Lung (tissue), 12 donors: ENCODE data around the gene NPPB. TPM values are rescaled to one million over a fixed set of nuclear protein-coding genes. Genes with fewer than 3 reads are reported as not detected.

Experiments used
- ATAC-seq: fragments of 200-7000 bp; cut with Tn5 transposase; one replicate; pipeline ENCODE4 v1.9.1; 2020; ENCODE audit warnings: moderate number of reproducible peaks; ENCODE audit not compliant: insufficient read depth, low FRiP score
- DNase-seq, 3 donors: peaks; one replicate each; pipeline ENCODE4 v3.0.0-alpha.2; 2013 to 2017
- H3K27ac ChIP-seq, 2 donors: one replicate each; pipeline ENCODE4 v1.5.1; 2013; ENCODE audit warnings: mild to moderate bottlenecking in 2 of 2, moderate library complexity in 2 of 2, control low read depth in 1 of 2, inconsistent platforms in 1 of 2, low read depth in 1 of 2, low read length in 1 of 2
- H3K27me3 ChIP-seq, 3 donors: one replicate each; pipeline ENCODE4 v1.5.1; 2013; ENCODE audit warnings: low read length in 2 of 3; ENCODE audit not compliant: control insufficient read depth in 3 of 3, insufficient read depth in 3 of 3
- H3K36me3 ChIP-seq, 4 donors: one replicate each; pipeline ENCODE4 v1.5.1; 2013; ENCODE audit warnings: low read length in 4 of 4, mild to moderate bottlenecking in 1 of 4, moderate library complexity in 1 of 4; ENCODE audit not compliant: control insufficient read depth in 4 of 4, insufficient read depth in 4 of 4
- H3K4me1 ChIP-seq, 5 donors: one replicate each; pipeline ENCODE4 v1.5.1; 2013; ENCODE audit warnings: low read length in 5 of 5, mild to moderate bottlenecking in 2 of 5, moderate library complexity in 1 of 5; ENCODE audit not compliant: control insufficient read depth in 5 of 5, insufficient read depth in 5 of 5
- H3K4me3 ChIP-seq: one replicate; pipeline ENCODE4 v1.5.1; 2013; ENCODE audit warnings: mild to moderate bottlenecking, control low read depth, moderate library complexity
- H3K9ac ChIP-seq, 2 donors: one replicate each; pipeline ENCODE4 v1.5.1; 2013; ENCODE audit warnings: low read length in 2 of 2, control low read depth in 1 of 2; ENCODE audit not compliant: insufficient read depth in 1 of 2
- H3K9me3 ChIP-seq, 4 donors: one replicate each; pipeline ENCODE4 v1.5.1; 2013; ENCODE audit warnings: low read length in 3 of 4, mild to moderate bottlenecking in 1 of 4, moderate library complexity in 1 of 4; ENCODE audit not compliant: control insufficient read depth in 4 of 4, insufficient read depth in 3 of 4
- CTCF ChIP-seq: IDR thresholded peaks from 2 replicates; pipeline ENCODE4 v1.5.1; 2012; ENCODE audit warnings: mild to moderate bottlenecking; ENCODE audit errors: control extremely low read depth, extremely low read depth
- WGBS, 2 donors: extraction: QIAGEN DNeasy Blood & Tissue Kit; methylation state at CpG; one replicate each; pipeline ENCODE4 v1.1.7; 2013; 5-methylcytosine and 5-hydroxymethylcytosine counted together
- polyA plus RNA-seq, 2 donors: library from polyadenylated mRNA; stranded (reverse); fragments of 200-250 nt; gene quantifications; one replicate each; pipeline ENCODE4 v1.2.1, GENCODE V29; 2013
- total RNA-seq, 2 donors: library from RNA; depleted of rRNA in 1 of 2; stranded (reverse); fragments of >200 nt in 1 of 2; gene quantifications; one replicate each; pipeline ENCODE4 v1.2.1, GENCODE V29; 2014 to 2021
- donor health status: control.
- donor health status: control.
- donor health status: Bipolar disorder and iron deficiency.
- donor health status: healthy.
- donor health status: DM: yes; HTN: yes; CAD: no.

Gene NPPB
- total and polyA plus RNA-seq, 4 donors = 0.45 to 3.6 (median 1.1) TPM; not detected in 1

DNA sequence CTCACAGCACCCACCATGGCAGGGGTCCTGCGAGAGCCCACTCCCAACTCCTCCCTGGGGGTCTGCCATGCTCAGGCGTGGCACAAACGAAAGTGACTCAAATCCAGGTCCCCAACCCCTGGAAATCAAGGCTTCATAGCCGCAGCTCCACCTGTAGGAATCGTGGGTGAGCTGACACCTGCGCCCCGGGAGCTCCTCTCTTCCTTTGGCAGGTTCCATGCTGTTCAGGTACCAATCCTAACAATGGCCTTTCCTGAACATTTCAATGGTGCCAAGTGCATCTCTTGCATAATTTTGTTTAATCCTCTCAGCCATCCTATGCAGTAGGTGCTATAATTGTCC is 28.9 kb upstream of the NPPB start:
- DNase-seq (no peak), ATAC-seq (no peak)
- H3K4me1 ChIP-seq = peaks cover 0 to 8% (median 6%) of the 10 kb centered on the region in 5 donors
- H3K9me3 ChIP-seq = no peaks in the 10 kb centered on the region
- no peak overlapping the region for H3K4me3 ChIP-seq
- TF ChIP-seq CTCF = no peak
- WGBS, 2 donors = 85 to 92% methylated on average over 7 of the region's 7 CpGs
- no peaks in the 10 kb centered on the region for H3K36me3 ChIP-seq
- no peak overlapping the region for H3K9ac ChIP-seq
- peak overlapping the region in 1 of 2 donors; percentile 92 for H3K27ac ChIP-seq
- peaks cover 0 to 5% (median 0%) of the 10 kb centered on the region in 3 donors for H3K27me3 ChIP-seq

GRCh38 chr1:11886986-11887665 is 28.4 kb upstream of the NPPB start:
- TF ChIP-seq CTCF = no peak
- 85 to 93% methylated on average over 19 of the region's 19 CpGs for WGBS, 2 donors
- no peaks in the 10 kb centered on the region for H3K9me3 ChIP-seq
- peak overlapping the region in 1 of 2 donors; percentile 92 for H3K27ac ChIP-seq
- ATAC-seq (no peak), DNase-seq (no peak)
- H3K27me3 ChIP-seq = peaks cover 0 to under 1% (median 0%) of the 10 kb centered on the region in 3 donors
- no peak overlapping the region for H3K9ac ChIP-seq
- no peaks in the 10 kb centered on the region for H3K36me3 ChIP-seq
- no peak overlapping the region for H3K4me3 ChIP-seq
- peaks cover 0 to 8% (median 6%) of the 10 kb centered on the region in 5 donors for H3K4me1 ChIP-seq

- Histone ChIP-seq H3K27me3 (no peaks in the 10 kb centered on the region), H3K9ac (no peak overlapping the region), H3K9me3 (no peaks in the 10 kb centered on the region), H3K27ac (peak overlapping the region in 1 of 2 donors; percentile 92), H3K4me3 (no peak overlapping the region), H3K4me1 (peaks cover 3 to 14% (median 8%) of the 10 kb centered on the region in 5 donors), H3K36me3 (no peaks in the 10 kb centered on the region)
- DNase-seq = no peak
- WGBS, 2 donors = 71 to 85% methylated on average over 6 of the region's 6 CpGs
- no peak for TF ChIP-seq CTCF
- ATAC-seq = no peak
Observed at GRCh38 chr1:11885916-11886315, 27.2 kb upstream of the NPPB start.
